ENCODE results near the gene COL4A2. TPM values are rescaled to one million over a fixed set of nuclear protein-coding genes. Genes with fewer than 3 reads are reported as not detected.

The COL4A2 gene
- total RNA-seq, 2 donors from 2014 or later = 999 to 1,135 TPM

GRCh38 chr13:110264685-110265275 lies 42.3 kb upstream of the COL4A2 start:
- DNase-seq (ENCODE audit: low spot score) (no peak), ATAC-seq (ENCODE audit: insufficient number of reproducible peaks, low FRiP score, low read depth) (no peak)
- Histone ChIP-seq H3K4me1 (ENCODE audit: control insufficient read depth in 1 of 2, low read depth in 2 of 2) (peaks cover 62 to 96% of the 10 kb centered on the region in 2 donors), H3K4me3 (no peak overlapping the region), H3K9me3 (no peaks in the 10 kb centered on the region), H3K36me3 (no peaks in the 10 kb centered on the region), H3K27ac (peak overlapping the region; percentile 75 to 80), H3K27me3 (replicated peaks; ENCODE audit: insufficient read depth) (no peaks in the 10 kb centered on the region)
- no peak for TF ChIP-seq CTCF (IDR thresholded peaks at IDR 0.05)

- Histone ChIP-seq H3K4me3 (no peak overlapping the region), H3K9me3 (no peaks in the 10 kb centered on the region), H3K27ac (peak overlapping the region; percentile 75 to 80), H3K4me1 (ENCODE audit: control insufficient read depth in 1 of 2, low read depth in 2 of 2) (peaks cover 64 to 96% of the 10 kb centered on the region in 2 donors), H3K27me3 (replicated peaks; ENCODE audit: insufficient read depth) (no peaks in the 10 kb centered on the region), H3K36me3 (no peaks in the 10 kb centered on the region)
- no peak for TF ChIP-seq CTCF (IDR thresholded peaks at IDR 0.05)
- ATAC-seq (ENCODE audit: insufficient number of reproducible peaks, low FRiP score, low read depth) (no peak), DNase-seq (ENCODE audit: low spot score) (no peak)
These were observed 41.8 kb upstream of the COL4A2 start for GRCh38 chr13:110265341-110265681.

- Histone ChIP-seq H3K4me3 (peak overlapping the region; percentile 53), H3K27ac (peak overlapping the region; percentile 75 to 80), H3K9me3 (no peaks in the 10 kb centered on the region), H3K27me3 (replicated peaks; ENCODE audit: insufficient read depth) (no peaks in the 10 kb centered on the region), H3K36me3 (no peaks in the 10 kb centered on the region), H3K4me1 (ENCODE audit: control insufficient read depth in 1 of 2, low read depth in 2 of 2) (peaks cover 64 to 97% of the 10 kb centered on the region in 2 donors)
- ATAC-seq (ENCODE audit: insufficient number of reproducible peaks, low FRiP score, low read depth) (peak; percentile 45), DNase-seq (ENCODE audit: low spot score) (peak; percentile 69)
- no peak for TF ChIP-seq CTCF (IDR thresholded peaks at IDR 0.05)
These were observed 41.2 kb upstream of the COL4A2 start for GRCh38 chr13:110265682-110266430.

GRCh38 chr13:110266431-110266809 lies 40.7 kb upstream of the COL4A2 start:
- Histone ChIP-seq H3K36me3 (no peaks in the 10 kb centered on the region), H3K27me3 (replicated peaks; ENCODE audit: insufficient read depth) (no peaks in the 10 kb centered on the region), H3K4me3 (peak overlapping the region; percentile 53), H3K4me1 (ENCODE audit: control insufficient read depth in 1 of 2, low read depth in 2 of 2) (peaks cover 64 to 97% of the 10 kb centered on the region in 2 donors), H3K9me3 (no peaks in the 10 kb centered on the region), H3K27ac (peak overlapping the region; percentile 75 to 80)
- ATAC-seq (ENCODE audit: insufficient number of reproducible peaks, low FRiP score, low read depth) (peak; percentile 3), DNase-seq (ENCODE audit: low spot score) (no peak)
- TF ChIP-seq CTCF (IDR thresholded peaks at IDR 0.05) = no peak

- Histone ChIP-seq H3K27ac (peak overlapping the region; percentile 75 to 80), H3K36me3 (no peaks in the 10 kb centered on the region), H3K4me3 (no peak overlapping the region), H3K27me3 (replicated peaks; ENCODE audit: insufficient read depth) (no peaks in the 10 kb centered on the region), H3K9me3 (no peaks in the 10 kb centered on the region), H3K4me1 (ENCODE audit: control insufficient read depth in 1 of 2, low read depth in 2 of 2) (peaks cover 62 to 96% of the 10 kb centered on the region in 2 donors)
- no peak for ATAC-seq (ENCODE audit: insufficient number of reproducible peaks, low FRiP score, low read depth)
- TF ChIP-seq CTCF (IDR thresholded peaks at IDR 0.05) = no peak
- no peak for DNase-seq (ENCODE audit: low spot score)
These were observed 40.1 kb upstream of the COL4A2 start for GRCh38 chr13:110266983-110267382.
